HEK293 (cell line): ENCODE results near the gene SERTAD1.

Source experiments
- BCL11A ChIP-seq: fragments of 450-650 bp; formaldehyde crosslinking; IDR thresholded peaks from 2 replicates; pipeline ENCODE4 v1.5.1; 2016; ENCODE audit warnings: low read depth, missing biosample characterization, missing genetic modification characterization
- GFI1B ChIP-seq: fragments of 450-650 bp; formaldehyde crosslinking; IDR thresholded peaks from 2 replicates; pipeline ENCODE4 v1.5.1; 2016; ENCODE audit warnings: missing biosample characterization, missing genetic modification characterization
- GLIS2 ChIP-seq: fragments of 450-650 bp; formaldehyde crosslinking; IDR thresholded peaks from 2 replicates; pipeline ENCODE4 v1.5.1; 2016; ENCODE audit warnings: missing biosample characterization, missing genetic modification characterization
- KLF1 ChIP-seq: fragments of 450-650 bp; formaldehyde crosslinking; IDR thresholded peaks from 2 replicates; pipeline ENCODE4 v1.5.1; 2016; ENCODE audit warnings: missing biosample characterization, missing genetic modification characterization
- KLF8 ChIP-seq: fragments of 450-650 bp; formaldehyde crosslinking; IDR thresholded peaks from 2 replicates; pipeline ENCODE4 v1.5.1; 2016; ENCODE audit warnings: missing biosample characterization, missing genetic modification characterization
- MEIS1 ChIP-seq: sonication (generic); formaldehyde crosslinking; IDR thresholded peaks from 2 replicates; pipeline ENCODE4 v1.8.1; 2022; ENCODE audit warnings: missing genetic modification reagents, mild to moderate bottlenecking, borderline replicate concordance
- OSR2 ChIP-seq: fragments of 450-650 bp; formaldehyde crosslinking; IDR thresholded peaks from 2 replicates; pipeline ENCODE4 v1.5.1; 2016; ENCODE audit warnings: missing biosample characterization, missing genetic modification characterization
- WT1 ChIP-seq: fragments of 450-650 bp; formaldehyde crosslinking; IDR thresholded peaks from 2 replicates; pipeline ENCODE4 v1.5.1; 2016; ENCODE audit warnings: missing biosample characterization, missing genetic modification characterization
- YY1 ChIP-seq: fragments of 450-650 bp; formaldehyde crosslinking; IDR thresholded peaks from 2 replicates; pipeline ENCODE4 v1.5.1; 2018; ENCODE audit warnings: missing biosample characterization, missing genetic modification characterization
- YY2 ChIP-seq: fragments of 450-650 bp; formaldehyde crosslinking; IDR thresholded peaks from 2 replicates; pipeline ENCODE4 v1.5.1; 2016; ENCODE audit warnings: missing biosample characterization, missing genetic modification characterization
- ZBTB21 ChIP-seq: fragments of 450-650 bp; formaldehyde crosslinking; IDR thresholded peaks from 2 replicates; pipeline ENCODE4 v1.5.1; 2017; ENCODE audit warnings: missing biosample characterization, missing genetic modification characterization
- ZBTB48 ChIP-seq: fragments of 450-650 bp; formaldehyde crosslinking; IDR thresholded peaks from 2 replicates; pipeline ENCODE4 v1.5.1; 2016; ENCODE audit warnings: missing biosample characterization, missing genetic modification characterization
- ZBTB7A ChIP-seq: fragments of 450-650 bp; formaldehyde crosslinking; IDR thresholded peaks from 2 replicates; pipeline ENCODE4 v1.5.1; 2016; ENCODE audit warnings: low read depth, missing biosample characterization, missing genetic modification characterization
- ZBTB8A ChIP-seq: fragments of 450-650 bp; formaldehyde crosslinking; IDR thresholded peaks from 2 replicates; pipeline ENCODE4 v1.5.1; 2016; ENCODE audit warnings: missing biosample characterization, missing genetic modification characterization
- ZFP3 ChIP-seq: fragments of 450-650 bp; formaldehyde crosslinking; IDR thresholded peaks from 2 replicates; pipeline ENCODE4 v1.5.1; 2016; ENCODE audit warnings: low read depth, missing biosample characterization, missing genetic modification characterization
- ZNF223 ChIP-seq: fragments of 450-650 bp; formaldehyde crosslinking; IDR thresholded peaks from 2 replicates; pipeline ENCODE4 v1.5.1; 2016; ENCODE audit warnings: missing biosample characterization, missing genetic modification characterization
- ZNF423 ChIP-seq: fragments of 450-650 bp; formaldehyde crosslinking; IDR thresholded peaks from 2 replicates; pipeline ENCODE4 v1.5.1; 2016; ENCODE audit warnings: missing biosample characterization, missing genetic modification characterization
- ZNF600 ChIP-seq: fragments of 450-650 bp; formaldehyde crosslinking; IDR thresholded peaks from 2 replicates; pipeline ENCODE4 v1.5.1; 2016; ENCODE audit warnings: missing biosample characterization, missing genetic modification characterization
- ZNF623 ChIP-seq: fragments of 450-650 bp; formaldehyde crosslinking; IDR thresholded peaks from 2 replicates; pipeline ENCODE4 v1.5.1; 2016; ENCODE audit warnings: missing biosample characterization, missing genetic modification characterization
- ZNF677 ChIP-seq: fragments of 450-650 bp; IDR thresholded peaks from 2 replicates; pipeline ENCODE4 v1.5.0; 2018; ENCODE audit warnings: missing biosample characterization, mild to moderate bottlenecking, missing genetic modification characterization, moderate library complexity
- ZNF830 ChIP-seq: fragments of 450-650 bp; IDR thresholded peaks from 2 replicates; pipeline ENCODE4 v1.5.0; 2018; ENCODE audit warnings: missing biosample characterization, missing genetic modification characterization, low read depth, mild to moderate bottlenecking, moderate library complexity
- TF ChIP-seq, protein P1 (sequence below): fragments of 450-650 bp; formaldehyde crosslinking; IDR thresholded peaks from 2 replicates; pipeline ENCODE4 v1.5.1; 2017; ENCODE audit warnings: missing biosample characterization, missing genetic modification characterization
- TF ChIP-seq, protein P2 (sequence below): IDR thresholded peaks from 2 replicates; pipeline ENCODE4 v1.6.1; 2011; ENCODE audit warnings: mild to moderate bottlenecking, low read depth, low read length, borderline replicate concordance
- TF ChIP-seq, protein P3 (sequence below): fragments of 450-650 bp; formaldehyde crosslinking; IDR thresholded peaks from 2 replicates; pipeline ENCODE4 v1.5.0; 2017; ENCODE audit warnings: missing biosample characterization, missing genetic modification characterization, borderline replicate concordance
- TF ChIP-seq, protein P4 (sequence below): fragments of 450-650 bp; formaldehyde crosslinking; IDR thresholded peaks from 2 replicates; pipeline ENCODE4 v1.5.1; 2016; ENCODE audit warnings: missing biosample characterization, missing genetic modification characterization
- TF ChIP-seq, protein P5 (sequence below): fragments of 450-650 bp; formaldehyde crosslinking; IDR thresholded peaks from 2 replicates; pipeline ENCODE4 v1.5.1; 2017; ENCODE audit warnings: missing biosample characterization, missing genetic modification characterization
- TF ChIP-seq, protein P6 (sequence below): fragments of 450-650 bp; formaldehyde crosslinking; IDR thresholded peaks from 2 replicates; pipeline ENCODE4 v1.5.1; 2016; ENCODE audit warnings: missing biosample characterization, missing genetic modification characterization
- TF ChIP-seq, protein P7 (sequence below): fragments of 450-650 bp; formaldehyde crosslinking; optimal IDR thresholded peaks from 2 replicates; pipeline ENCODE3; 2016; ENCODE audit warnings: missing biosample characterization, mild to moderate bottlenecking, missing genetic modification characterization

Gene SERTAD1

DNA sequence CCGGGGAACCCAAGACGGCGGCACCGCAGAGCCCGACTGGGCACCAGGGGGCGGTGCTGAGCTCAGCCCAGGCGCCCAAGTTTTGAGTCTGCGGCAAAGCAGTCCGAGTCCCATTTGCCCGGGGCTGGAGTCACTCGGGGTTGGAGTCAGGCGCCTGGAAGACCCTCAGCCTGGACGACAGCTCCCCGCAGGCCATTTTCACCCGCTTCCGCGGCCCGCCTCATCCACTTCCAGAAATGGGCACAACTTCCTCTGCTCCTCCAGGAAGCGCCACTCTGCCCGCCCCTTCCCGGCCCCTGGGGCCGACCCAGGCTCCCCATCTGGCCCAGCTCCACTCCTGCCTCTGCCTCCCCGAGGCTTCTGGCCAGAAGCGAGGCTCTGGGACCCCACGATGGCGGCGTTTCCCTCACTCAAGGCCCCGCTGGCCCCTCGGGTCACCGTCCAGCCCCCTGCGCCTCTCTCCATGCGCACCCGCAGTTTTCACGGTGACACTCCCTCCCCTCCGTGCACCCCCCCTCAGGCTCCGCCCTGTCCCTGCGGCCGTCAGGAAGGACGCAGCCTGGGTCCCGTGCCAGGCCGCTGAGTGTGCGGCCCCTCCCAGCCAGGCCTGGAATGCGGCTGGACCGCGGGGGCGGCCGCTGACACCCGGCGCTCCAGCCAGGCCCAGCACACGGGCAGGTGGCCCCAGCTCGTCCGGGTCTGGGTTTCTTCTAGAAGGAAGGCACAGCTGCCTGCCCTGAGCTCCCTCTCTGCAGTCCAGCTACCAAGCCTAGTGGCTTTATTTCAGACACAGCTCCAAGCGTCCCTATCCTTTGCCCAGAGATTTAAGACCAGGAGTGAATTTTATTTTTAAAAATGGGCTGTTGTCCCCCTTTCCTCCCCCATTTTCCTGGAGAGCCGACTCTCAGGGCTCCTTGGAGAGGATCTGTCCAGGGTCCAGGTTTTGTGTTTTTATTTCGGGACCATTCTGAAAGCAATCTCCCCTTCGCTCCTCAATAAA lies 4.7 kb downstream of the SERTAD1 start (continued):
- TF ChIP-seq GFI1B (tag by site-specific recombination) = no peak
- peak; percentile 14 for TF ChIP-seq ZNF223 (tag by site-specific recombination)
- TF ChIP-seq ZBTB48 (tag by site-specific recombination) = peak; percentile 98
- peak; percentile 96 for TF ChIP-seq ZBTB8A (tag by site-specific recombination)
- TF ChIP-seq MEIS1 (CRISPR knock-in tag) = no peak
- TF ChIP-seq, protein P1, sequence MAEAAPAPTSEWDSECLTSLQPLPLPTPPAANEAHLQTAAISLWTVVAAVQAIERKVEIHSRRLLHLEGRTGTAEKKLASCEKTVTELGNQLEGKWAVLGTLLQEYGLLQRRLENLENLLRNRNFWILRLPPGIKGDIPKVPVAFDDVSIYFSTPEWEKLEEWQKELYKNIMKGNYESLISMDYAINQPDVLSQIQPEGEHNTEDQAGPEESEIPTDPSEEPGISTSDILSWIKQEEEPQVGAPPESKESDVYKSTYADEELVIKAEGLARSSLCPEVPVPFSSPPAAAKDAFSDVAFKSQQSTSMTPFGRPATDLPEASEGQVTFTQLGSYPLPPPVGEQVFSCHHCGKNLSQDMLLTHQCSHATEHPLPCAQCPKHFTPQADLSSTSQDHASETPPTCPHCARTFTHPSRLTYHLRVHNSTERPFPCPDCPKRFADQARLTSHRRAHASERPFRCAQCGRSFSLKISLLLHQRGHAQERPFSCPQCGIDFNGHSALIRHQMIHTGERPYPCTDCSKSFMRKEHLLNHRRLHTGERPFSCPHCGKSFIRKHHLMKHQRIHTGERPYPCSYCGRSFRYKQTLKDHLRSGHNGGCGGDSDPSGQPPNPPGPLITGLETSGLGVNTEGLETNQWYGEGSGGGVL = peak; percentile 92
- TF ChIP-seq KLF1 (tag by site-specific recombination) = peak; percentile 99
- TF ChIP-seq, protein P2, sequence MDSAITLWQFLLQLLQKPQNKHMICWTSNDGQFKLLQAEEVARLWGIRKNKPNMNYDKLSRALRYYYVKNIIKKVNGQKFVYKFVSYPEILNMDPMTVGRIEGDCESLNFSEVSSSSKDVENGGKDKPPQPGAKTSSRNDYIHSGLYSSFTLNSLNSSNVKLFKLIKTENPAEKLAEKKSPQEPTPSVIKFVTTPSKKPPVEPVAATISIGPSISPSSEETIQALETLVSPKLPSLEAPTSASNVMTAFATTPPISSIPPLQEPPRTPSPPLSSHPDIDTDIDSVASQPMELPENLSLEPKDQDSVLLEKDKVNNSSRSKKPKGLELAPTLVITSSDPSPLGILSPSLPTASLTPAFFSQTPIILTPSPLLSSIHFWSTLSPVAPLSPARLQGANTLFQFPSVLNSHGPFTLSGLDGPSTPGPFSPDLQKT = peak; percentile 99
- TF ChIP-seq ZNF423 = 0 out of 2 replicates have a peak, but pooled peaks have one; percentile 21
- no peak for TF ChIP-seq ZNF830 (tag by site-specific recombination)
- no peak; the same call in 1 of the 2 replicates for TF ChIP-seq ZNF623
- TF ChIP-seq YY1 (tag by site-specific recombination) = peak; percentile 67; the same call in 1 of the 2 replicates
- TF ChIP-seq ZBTB21 = peak; percentile 52; the same call in 1 of the 2 replicates
- TF ChIP-seq, protein P3, sequence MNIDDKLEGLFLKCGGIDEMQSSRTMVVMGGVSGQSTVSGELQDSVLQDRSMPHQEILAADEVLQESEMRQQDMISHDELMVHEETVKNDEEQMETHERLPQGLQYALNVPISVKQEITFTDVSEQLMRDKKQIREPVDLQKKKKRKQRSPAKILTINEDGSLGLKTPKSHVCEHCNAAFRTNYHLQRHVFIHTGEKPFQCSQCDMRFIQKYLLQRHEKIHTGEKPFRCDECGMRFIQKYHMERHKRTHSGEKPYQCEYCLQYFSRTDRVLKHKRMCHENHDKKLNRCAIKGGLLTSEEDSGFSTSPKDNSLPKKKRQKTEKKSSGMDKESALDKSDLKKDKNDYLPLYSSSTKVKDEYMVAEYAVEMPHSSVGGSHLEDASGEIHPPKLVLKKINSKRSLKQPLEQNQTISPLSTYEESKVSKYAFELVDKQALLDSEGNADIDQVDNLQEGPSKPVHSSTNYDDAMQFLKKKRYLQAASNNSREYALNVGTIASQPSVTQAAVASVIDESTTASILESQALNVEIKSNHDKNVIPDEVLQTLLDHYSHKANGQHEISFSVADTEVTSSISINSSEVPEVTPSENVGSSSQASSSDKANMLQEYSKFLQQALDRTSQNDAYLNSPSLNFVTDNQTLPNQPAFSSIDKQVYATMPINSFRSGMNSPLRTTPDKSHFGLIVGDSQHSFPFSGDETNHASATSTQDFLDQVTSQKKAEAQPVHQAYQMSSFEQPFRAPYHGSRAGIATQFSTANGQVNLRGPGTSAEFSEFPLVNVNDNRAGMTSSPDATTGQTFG (tag by site-specific recombination) = no peak
- TF ChIP-seq YY2 (tag by site-specific recombination) = 0 out of 2 replicates have a peak, but pooled peaks have one; percentile 12
- TF ChIP-seq, protein P4, sequence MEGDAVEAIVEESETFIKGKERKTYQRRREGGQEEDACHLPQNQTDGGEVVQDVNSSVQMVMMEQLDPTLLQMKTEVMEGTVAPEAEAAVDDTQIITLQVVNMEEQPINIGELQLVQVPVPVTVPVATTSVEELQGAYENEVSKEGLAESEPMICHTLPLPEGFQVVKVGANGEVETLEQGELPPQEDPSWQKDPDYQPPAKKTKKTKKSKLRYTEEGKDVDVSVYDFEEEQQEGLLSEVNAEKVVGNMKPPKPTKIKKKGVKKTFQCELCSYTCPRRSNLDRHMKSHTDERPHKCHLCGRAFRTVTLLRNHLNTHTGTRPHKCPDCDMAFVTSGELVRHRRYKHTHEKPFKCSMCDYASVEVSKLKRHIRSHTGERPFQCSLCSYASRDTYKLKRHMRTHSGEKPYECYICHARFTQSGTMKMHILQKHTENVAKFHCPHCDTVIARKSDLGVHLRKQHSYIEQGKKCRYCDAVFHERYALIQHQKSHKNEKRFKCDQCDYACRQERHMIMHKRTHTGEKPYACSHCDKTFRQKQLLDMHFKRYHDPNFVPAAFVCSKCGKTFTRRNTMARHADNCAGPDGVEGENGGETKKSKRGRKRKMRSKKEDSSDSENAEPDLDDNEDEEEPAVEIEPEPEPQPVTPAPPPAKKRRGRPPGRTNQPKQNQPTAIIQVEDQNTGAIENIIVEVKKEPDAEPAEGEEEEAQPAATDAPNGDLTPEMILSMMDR = peak; percentile 99
- TF ChIP-seq ZNF600 (tag by site-specific recombination) = peak; percentile 97
- TF ChIP-seq, protein P5, sequence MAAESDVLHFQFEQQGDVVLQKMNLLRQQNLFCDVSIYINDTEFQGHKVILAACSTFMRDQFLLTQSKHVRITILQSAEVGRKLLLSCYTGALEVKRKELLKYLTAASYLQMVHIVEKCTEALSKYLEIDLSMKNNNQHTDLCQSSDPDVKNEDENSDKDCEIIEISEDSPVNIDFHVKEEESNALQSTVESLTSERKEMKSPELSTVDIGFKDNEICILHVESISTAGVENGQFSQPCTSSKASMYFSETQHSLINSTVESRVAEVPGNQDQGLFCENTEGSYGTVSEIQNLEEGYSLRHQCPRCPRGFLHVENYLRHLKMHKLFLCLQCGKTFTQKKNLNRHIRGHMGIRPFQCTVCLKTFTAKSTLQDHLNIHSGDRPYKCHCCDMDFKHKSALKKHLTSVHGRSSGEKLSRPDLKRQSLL (tag by site-specific recombination) = peak; percentile 43; the same call in 1 of the 2 replicates
- TF ChIP-seq WT1 = peak; percentile 88
- no peak for TF ChIP-seq ZFP3 (tag by site-specific recombination)
- peak; percentile 99 for TF ChIP-seq KLF8 (tag by site-specific recombination)
- peak; percentile 100 for TF ChIP-seq GLIS2
- TF ChIP-seq, protein P6, sequence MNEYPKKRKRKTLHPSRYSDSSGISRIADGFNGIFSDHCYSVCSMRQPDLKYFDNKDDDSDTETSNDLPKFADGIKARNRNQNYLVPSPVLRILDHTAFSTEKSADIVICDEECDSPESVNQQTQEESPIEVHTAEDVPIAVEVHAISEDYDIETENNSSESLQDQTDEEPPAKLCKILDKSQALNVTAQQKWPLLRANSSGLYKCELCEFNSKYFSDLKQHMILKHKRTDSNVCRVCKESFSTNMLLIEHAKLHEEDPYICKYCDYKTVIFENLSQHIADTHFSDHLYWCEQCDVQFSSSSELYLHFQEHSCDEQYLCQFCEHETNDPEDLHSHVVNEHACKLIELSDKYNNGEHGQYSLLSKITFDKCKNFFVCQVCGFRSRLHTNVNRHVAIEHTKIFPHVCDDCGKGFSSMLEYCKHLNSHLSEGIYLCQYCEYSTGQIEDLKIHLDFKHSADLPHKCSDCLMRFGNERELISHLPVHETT (tag by site-specific recombination) = peak; percentile 84; the same call in 1 of the 2 replicates
- TF ChIP-seq OSR2 (tag by site-specific recombination) = peak; percentile 71; the same call in 1 of the 2 replicates
- TF ChIP-seq ZNF677 (tag by site-specific recombination) = no peak
- TF ChIP-seq BCL11A (tag by site-specific recombination) = peak; percentile 66; the same call in 1 of the 2 replicates
- TF ChIP-seq, protein P7, sequence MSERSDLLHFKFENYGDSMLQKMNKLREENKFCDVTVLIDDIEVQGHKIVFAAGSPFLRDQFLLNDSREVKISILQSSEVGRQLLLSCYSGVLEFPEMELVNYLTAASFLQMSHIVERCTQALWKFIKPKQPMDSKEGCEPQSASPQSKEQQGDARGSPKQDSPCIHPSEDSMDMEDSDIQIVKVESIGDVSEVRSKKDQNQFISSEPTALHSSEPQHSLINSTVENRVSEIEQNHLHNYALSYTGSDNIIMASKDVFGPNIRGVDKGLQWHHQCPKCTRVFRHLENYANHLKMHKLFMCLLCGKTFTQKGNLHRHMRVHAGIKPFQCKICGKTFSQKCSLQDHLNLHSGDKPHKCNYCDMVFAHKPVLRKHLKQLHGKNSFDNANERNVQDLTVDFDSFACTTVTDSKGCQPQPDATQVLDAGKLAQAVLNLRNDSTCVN (tag by site-specific recombination) = peak; percentile 91
- peak; percentile 98 for TF ChIP-seq ZBTB7A (tag by site-specific recombination)
